IPS DF 6.9 (cell line): ENCODE data around the gene TP73.

ENCODE experiments used
- DNase-seq: peaks from one replicate; pipeline ENCODE4 v3.0.0-alpha.2; 2013; ENCODE audit warnings: low read depth, low spot score
- H3K27ac ChIP-seq: one replicate; pipeline ENCODE4 v1.5.1; 2013; ENCODE audit warnings: low read length, control low read depth
- H3K27me3 ChIP-seq: 2 replicates; pipeline ENCODE4 v1.6.1; 2013; ENCODE audit warnings: mild to moderate bottlenecking, low read length; ENCODE audit not compliant: control insufficient read depth, insufficient read depth
- H3K36me3 ChIP-seq: 2 replicates; pipeline ENCODE4 v1.6.1; 2013; ENCODE audit warnings: low read length; ENCODE audit not compliant: control insufficient read depth, insufficient read depth
- H3K4me1 ChIP-seq: 2 replicates; pipeline ENCODE4 v1.6.1; 2013; ENCODE audit warnings: low read length; ENCODE audit not compliant: control insufficient read depth, insufficient read depth
- H3K4me3 ChIP-seq: 2 replicates; pipeline ENCODE4 v1.5.1; 2013; ENCODE audit warnings: mild to moderate bottlenecking, low read length
- H3K9me3 ChIP-seq: 2 replicates; pipeline ENCODE4 v1.6.1; 2013; ENCODE audit warnings: low read length, inconsistent platforms; ENCODE audit not compliant: control insufficient read depth, insufficient read depth
- WGBS: extraction: QIAGEN DNeasy Blood & Tissue Kit; methylation state at CpG from one replicate; pipeline ENCODE4 v1.1.7; 2013; ENCODE audit warnings: mixed read lengths, missing lambda C conversion rate; ENCODE audit not compliant: insufficient read length, insufficient coverage; 5-methylcytosine and 5-hydroxymethylcytosine counted together

TP73 gene

DNA sequence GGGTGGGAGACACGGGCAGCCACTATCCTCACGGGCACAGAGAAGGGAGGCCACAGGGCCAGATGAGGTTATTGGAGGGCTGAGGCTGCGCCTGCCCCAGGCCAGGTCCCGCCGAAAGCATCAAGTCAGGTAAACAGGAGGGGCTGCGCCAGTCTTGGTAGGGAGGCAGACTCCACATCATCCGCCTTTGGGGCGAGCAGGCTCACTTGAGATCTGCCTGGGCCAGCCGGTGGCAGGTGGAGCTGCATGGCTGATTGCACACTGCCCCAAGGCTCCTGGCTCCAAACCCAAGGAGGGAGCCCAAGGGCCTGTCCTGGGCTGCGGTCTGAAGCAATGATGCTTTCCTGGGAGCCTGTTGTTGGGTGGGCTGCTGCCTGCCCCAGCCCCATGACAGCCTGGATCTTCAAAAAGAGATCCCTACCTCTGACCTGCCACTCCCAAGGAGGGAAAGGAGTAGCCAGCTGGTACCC lies 124.8 kb downstream of the TP73 start:
- H3K9me3 ChIP-seq, result no peaks in the 10 kb centered on the region
- no peak for DNase-seq
- WGBS, result no CpG with 5 or more reads among the region's 10 CpGs
- no peak overlapping the region for H3K4me3 ChIP-seq
- no peak overlapping the region for H3K27ac ChIP-seq
- H3K36me3 ChIP-seq, result peaks cover 20% of the 10 kb centered on the region
- H3K27me3 ChIP-seq, result no peaks in the 10 kb centered on the region
- H3K4me1 ChIP-seq, result peaks cover 14% of the 10 kb centered on the region

GRCh38 chr1:3777647-3778589 lies 125.6 kb downstream of the TP73 start:
- WGBS, result no CpG with 5 or more reads among the region's 20 CpGs
- Histone ChIP-seq H3K4me3 (no peak overlapping the region), H3K27ac (no peak overlapping the region), H3K36me3 (peaks cover 26% of the 10 kb centered on the region), H3K4me1 (peaks cover 14% of the 10 kb centered on the region), H3K9me3 (no peaks in the 10 kb centered on the region), H3K27me3 (no peaks in the 10 kb centered on the region)
- no peak for DNase-seq

GRCh38 chr1:3778590-3779264 lies 126.4 kb downstream of the TP73 start:
- WGBS, result no CpG with 5 or more reads among the region's 14 CpGs
- H3K4me3 ChIP-seq, result no peak overlapping the region
- no peaks in the 10 kb centered on the region for H3K27me3 ChIP-seq
- H3K27ac ChIP-seq, result no peak overlapping the region
- H3K36me3 ChIP-seq, result peaks cover 27% of the 10 kb centered on the region
- DNase-seq, result no peak
- H3K4me1 ChIP-seq, result peaks cover 9% of the 10 kb centered on the region
- no peaks in the 10 kb centered on the region for H3K9me3 ChIP-seq

- DNase-seq, result no peak
- H3K4me1 ChIP-seq, result peaks cover 9% of the 10 kb centered on the region
- H3K4me3 ChIP-seq, result no peak overlapping the region
- no peak overlapping the region for H3K27ac ChIP-seq
- WGBS, result no CpG with 5 or more reads among the region's 23 CpGs
- no peaks in the 10 kb centered on the region for H3K9me3 ChIP-seq
- peaks cover 33% of the 10 kb centered on the region for H3K36me3 ChIP-seq
- no peaks in the 10 kb centered on the region for H3K27me3 ChIP-seq
Observed at GRCh38 chr1:3779265-3779911, 127.1 kb downstream of the TP73 start.

DNA sequence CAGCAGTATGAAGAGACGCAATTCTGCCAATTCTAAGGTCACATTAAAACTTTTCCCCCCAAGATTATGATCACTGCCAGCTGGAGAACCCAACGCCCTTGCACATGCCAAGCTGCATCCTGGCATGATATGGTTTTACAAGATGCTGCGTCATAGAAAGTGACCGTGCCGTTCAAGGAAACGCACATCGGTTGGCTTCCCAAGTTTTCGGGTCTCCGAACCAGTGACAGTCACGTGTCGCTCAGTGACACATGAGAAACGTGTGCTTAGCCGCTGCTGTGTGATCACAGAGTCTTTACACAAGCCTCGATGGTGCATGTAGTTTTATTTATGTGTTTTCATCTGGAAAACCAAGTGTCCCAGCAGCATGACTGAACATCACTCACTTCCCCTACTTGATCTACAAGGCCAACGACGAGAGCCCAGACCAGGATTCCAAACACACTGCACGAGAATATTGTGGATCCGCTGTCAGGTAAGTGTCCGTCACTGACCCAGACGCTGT lies 127.6 kb downstream of the TP73 start:
- Histone ChIP-seq H3K27me3 (no peaks in the 10 kb centered on the region), H3K9me3 (no peaks in the 10 kb centered on the region), H3K36me3 (peaks cover 37% of the 10 kb centered on the region), H3K27ac (no peak overlapping the region), H3K4me1 (peaks cover 9% of the 10 kb centered on the region), H3K4me3 (no peak overlapping the region)
- no peak for DNase-seq
- no CpG with 5 or more reads among the region's 20 CpGs for WGBS

DNA sequence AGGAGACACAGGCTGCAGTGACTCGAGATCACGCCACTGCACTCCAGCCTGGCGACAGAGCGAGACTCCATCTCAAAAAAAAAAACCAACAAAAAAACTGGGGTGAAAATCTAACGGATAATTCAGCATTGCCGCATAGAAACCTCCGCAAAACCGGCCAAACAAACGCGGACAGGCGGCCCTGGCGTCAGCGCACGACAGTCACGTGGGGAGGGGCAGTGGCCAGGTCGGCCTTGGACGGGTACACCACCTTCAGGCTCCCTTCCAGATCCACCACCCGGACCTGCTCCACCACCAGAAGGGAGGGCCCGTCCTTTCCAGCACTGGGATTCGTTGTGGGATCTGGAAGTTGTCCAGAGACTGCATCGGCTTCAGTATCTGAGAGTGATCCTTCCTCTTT lies 128.6 kb downstream of the TP73 start:
- Histone ChIP-seq H3K4me1 (peaks cover 2% of the 10 kb centered on the region; the same call in 1 of the 2 replicates), H3K36me3 (peaks cover 39% of the 10 kb centered on the region), H3K4me3 (no peak overlapping the region), H3K27me3 (no peaks in the 10 kb centered on the region), H3K9me3 (no peaks in the 10 kb centered on the region), H3K27ac (no peak overlapping the region)
- DNase-seq, result no peak
- no CpG with 5 or more reads among the region's 21 CpGs for WGBS

DNA sequence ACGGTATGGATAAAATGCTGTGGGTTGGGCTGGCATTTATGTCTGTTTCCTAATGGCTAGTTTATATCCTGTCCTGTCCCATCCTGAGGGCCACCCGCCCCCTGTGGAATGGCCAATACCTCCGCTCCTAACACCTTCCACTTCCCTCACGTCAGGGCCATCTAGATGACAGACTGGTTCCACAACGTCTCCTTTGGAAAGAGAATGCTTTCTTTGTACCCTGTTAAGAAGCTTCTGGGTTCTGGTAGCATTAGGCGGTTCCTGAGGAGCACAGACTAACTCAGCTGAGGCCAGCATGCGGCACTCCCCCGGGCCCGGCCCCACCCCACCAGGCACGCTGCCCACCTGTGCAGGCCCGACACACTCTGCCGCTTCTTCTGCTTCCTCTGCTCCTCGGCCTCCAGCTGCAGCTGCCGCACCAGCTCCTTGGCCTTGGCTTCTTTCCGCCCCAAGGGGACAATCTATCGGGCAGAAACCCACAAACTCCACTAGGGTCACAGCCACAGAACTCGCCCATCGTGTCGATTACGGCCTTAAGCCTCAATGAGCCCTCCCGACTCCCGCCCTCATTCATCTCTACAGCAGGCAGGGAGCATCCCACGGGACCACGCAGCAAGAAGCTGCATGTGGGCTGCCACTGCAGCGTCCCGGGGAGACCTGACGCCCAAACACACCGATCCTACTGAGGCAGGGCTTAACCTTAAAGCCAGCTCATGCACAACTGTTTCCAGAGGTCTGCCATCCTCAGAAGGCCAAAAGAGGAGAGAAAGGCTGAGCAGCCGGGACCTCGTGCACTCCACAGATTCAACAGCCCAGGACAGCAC lies 131.5 kb downstream of the TP73 start:
- no peak overlapping the region for H3K4me3 ChIP-seq
- no peak for DNase-seq
- no peaks in the 10 kb centered on the region for H3K27me3 ChIP-seq
- WGBS, result no CpG with 5 or more reads among the region's 30 CpGs
- no peaks in the 10 kb centered on the region for H3K4me1 ChIP-seq
- H3K27ac ChIP-seq, result no peak overlapping the region
- H3K36me3 ChIP-seq, result peaks cover 47% of the 10 kb centered on the region
- no peaks in the 10 kb centered on the region for H3K9me3 ChIP-seq

DNA sequence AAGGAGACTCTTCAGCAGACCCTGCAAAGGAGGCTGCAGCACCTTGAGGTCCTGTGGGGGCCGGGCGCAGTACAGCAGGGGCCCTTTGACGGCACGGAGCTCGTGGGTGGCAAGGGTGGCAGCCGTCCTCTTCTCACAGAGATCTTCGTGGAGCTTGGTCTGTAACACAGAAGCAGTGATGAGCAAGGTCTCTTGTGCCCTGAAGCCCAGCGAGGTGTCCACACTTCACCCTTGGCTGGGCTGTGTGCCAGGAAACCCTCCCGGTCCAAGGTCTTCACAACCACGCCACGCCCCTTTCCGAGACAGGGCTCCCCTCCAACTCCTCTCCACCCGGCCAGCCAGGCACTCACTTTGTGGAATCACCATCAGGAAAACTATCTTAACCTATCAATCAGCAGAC lies 132.7 kb downstream of the TP73 start:
- DNase-seq, result no peak
- Histone ChIP-seq H3K27ac (no peak overlapping the region), H3K4me1 (peaks cover 3% of the 10 kb centered on the region; the same call in 1 of the 2 replicates), H3K9me3 (no peaks in the 10 kb centered on the region), H3K27me3 (no peaks in the 10 kb centered on the region), H3K4me3 (no peak overlapping the region), H3K36me3 (peaks cover 42% of the 10 kb centered on the region)
- WGBS, result no CpG with 5 or more reads among the region's 13 CpGs

- Histone ChIP-seq H3K27ac (no peak overlapping the region), H3K27me3 (no peaks in the 10 kb centered on the region), H3K36me3 (peaks cover 37% of the 10 kb centered on the region), H3K4me3 (no peak overlapping the region), H3K4me1 (peaks cover 3% of the 10 kb centered on the region; the same call in 1 of the 2 replicates), H3K9me3 (no peaks in the 10 kb centered on the region)
- no peak for DNase-seq
- no CpG with 5 or more reads among the region's 14 CpGs for WGBS
Observed at GRCh38 chr1:3785456-3786157, 133.3 kb downstream of the TP73 start.
